C4-2B (cell line): Measurements from ENCODE around the gene TTI1.

Experiments used
- ZFX ChIP-seq: fragments of 450-650 bp; IDR thresholded peaks from 2 replicates; pipeline ENCODE4 v1.6.1; 2017
- TF ChIP-seq, protein P1 (sequence below): fragments of 450-650 bp; conservative IDR thresholded peaks from 2 replicates; pipeline ENCODE4 v1.5.1; 2017; ENCODE audit warnings: mild to moderate bottlenecking

- TF ChIP-seq, protein P1, sequence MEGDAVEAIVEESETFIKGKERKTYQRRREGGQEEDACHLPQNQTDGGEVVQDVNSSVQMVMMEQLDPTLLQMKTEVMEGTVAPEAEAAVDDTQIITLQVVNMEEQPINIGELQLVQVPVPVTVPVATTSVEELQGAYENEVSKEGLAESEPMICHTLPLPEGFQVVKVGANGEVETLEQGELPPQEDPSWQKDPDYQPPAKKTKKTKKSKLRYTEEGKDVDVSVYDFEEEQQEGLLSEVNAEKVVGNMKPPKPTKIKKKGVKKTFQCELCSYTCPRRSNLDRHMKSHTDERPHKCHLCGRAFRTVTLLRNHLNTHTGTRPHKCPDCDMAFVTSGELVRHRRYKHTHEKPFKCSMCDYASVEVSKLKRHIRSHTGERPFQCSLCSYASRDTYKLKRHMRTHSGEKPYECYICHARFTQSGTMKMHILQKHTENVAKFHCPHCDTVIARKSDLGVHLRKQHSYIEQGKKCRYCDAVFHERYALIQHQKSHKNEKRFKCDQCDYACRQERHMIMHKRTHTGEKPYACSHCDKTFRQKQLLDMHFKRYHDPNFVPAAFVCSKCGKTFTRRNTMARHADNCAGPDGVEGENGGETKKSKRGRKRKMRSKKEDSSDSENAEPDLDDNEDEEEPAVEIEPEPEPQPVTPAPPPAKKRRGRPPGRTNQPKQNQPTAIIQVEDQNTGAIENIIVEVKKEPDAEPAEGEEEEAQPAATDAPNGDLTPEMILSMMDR: no peak
- TF ChIP-seq ZFX: no peak
These were observed 72.2 kb downstream of the TTI1 start for GRCh38 chr20:37961066-37961465.
